PC-3 (cell line): ENCODE data around the gene GBP3. TPM values are rescaled to one million over a fixed set of nuclear protein-coding genes. Genes with fewer than 3 reads are reported as not detected.
"Not testable (repeated sequence)": the region's sequence is repeated elsewhere in the genome, so short reads cannot be mapped to it uniquely, and the experiment has no call there.

Source experiments
- ATAC-seq: fragments of 200-7000 bp; cut with Tn5 transposase; 2 replicates; pipeline ENCODE4 v1.9.1; 2020; ENCODE audit warnings: mild to moderate bottlenecking, moderate library complexity
- BruUV-seq: library from RNA; stranded (reverse); fragments of 400-500 nt; replicated peaks from 2 replicates; lab custom pipeline; 2021; lab: Mats Ljungman, UMichigan
- CTCF ChIA-PET: fragments of 300-600 bp; sonication (Branson Sonifier 250); formaldehyde crosslinking; loops from one replicate; lab custom pipeline; 2022; ENCODE audit warnings: antibody characterized with exemption; lab: Charles Lee
- POLR2A ChIA-PET: fragments of 300-600 bp; sonication (Branson Sonifier 250); formaldehyde crosslinking; loops from one replicate; lab custom pipeline; 2022; ENCODE audit warnings: antibody characterized with exemption; ENCODE audit not compliant: unreplicated experiment; lab: Charles Lee
- DNase-seq: peaks from one replicate; pipeline ENCODE4 v3.0.0-alpha.2; 2015
- H2AFZ ChIP-seq: fragments of 300-600 bp; sonication (generic); 2 replicates; pipeline ENCODE4 v1.6.0; 2016; ENCODE audit warnings: antibody characterized with exemption, low read length
- H3F3A ChIP-seq: fragments of 300-600 bp; sonication (generic); one replicate; pipeline ENCODE4 v1.6.0; 2017; ENCODE audit warnings: antibody characterized with exemption, low read length, control low read depth, mild to moderate bottlenecking; ENCODE audit not compliant: unreplicated experiment
- H3K27ac ChIP-seq: fragments of 300-600 bp; sonication (generic); 2 replicates; pipeline ENCODE4 v1.5.1; 2016; ENCODE audit warnings: mild to moderate bottlenecking, low read length
- H3K27me3 ChIP-seq: fragments of 300-600 bp; sonication (generic); 2 replicates; pipeline ENCODE4 v1.6.1; 2016; ENCODE audit warnings: low read length, mixed read lengths
- H3K36me3 ChIP-seq: fragments of 300-600 bp; sonication (generic); 2 replicates; pipeline ENCODE4 v1.6.1; 2016; ENCODE audit warnings: low read depth, mixed run types, low read length, mixed read lengths
- H3K4me1 ChIP-seq: fragments of 300-600 bp; sonication (generic); 2 replicates; pipeline ENCODE4 v1.5.1; 2016; ENCODE audit warnings: low read length; ENCODE audit not compliant: insufficient read depth
- H3K4me2 ChIP-seq: fragments of 300-600 bp; sonication (generic); 2 replicates; pipeline ENCODE4 v1.6.0; 2016; ENCODE audit warnings: low read length
- H3K4me3 ChIP-seq: fragments of 300-600 bp; sonication (generic); 2 replicates; pipeline ENCODE4 v1.5.1; 2016; ENCODE audit warnings: mild to moderate bottlenecking, low read length, mixed read lengths
- H3K79me2 ChIP-seq: fragments of 300-600 bp; sonication (generic); 2 replicates; pipeline ENCODE4 v1.6.1; 2017; ENCODE audit warnings: low read length, mixed read lengths
- H3K9ac ChIP-seq: fragments of 300-600 bp; sonication (generic); 2 replicates; pipeline ENCODE4 v1.6.0; 2016; ENCODE audit warnings: mild to moderate bottlenecking, low read length
- H3K9me2 ChIP-seq: fragments of 300-600 bp; sonication (generic); replicated peaks from 2 replicates; pipeline ENCODE4 v1.6.1; 2016; ENCODE audit warnings: mixed run types, low read length, mixed read lengths
- H3K9me3 ChIP-seq: fragments of 300-600 bp; sonication (generic); 2 replicates; pipeline ENCODE4 v1.6.1; 2016; ENCODE audit warnings: low read length, mixed read lengths
- H4K20me1 ChIP-seq: fragments of 300-600 bp; sonication (generic); 2 replicates; pipeline ENCODE4 v1.6.1; 2016; ENCODE audit warnings: low read length, mixed read lengths
- CTCF ChIP-seq: fragments of 300-600 bp; sonication (generic); conservative IDR thresholded peaks from 2 replicates; pipeline ENCODE4 v1.5.1; 2017; ENCODE audit warnings: antibody characterized with exemption, low read depth, mild to moderate bottlenecking, low read length
- EZH2 ChIP-seq: fragments of 300-600 bp; sonication (generic); IDR thresholded peaks from one replicate; pipeline ENCODE4 v1.6.1; 2017; ENCODE audit warnings: antibody characterized with exemption, mild to moderate bottlenecking, low read length; ENCODE audit not compliant: unreplicated experiment
- EZH2phosphoT487 ChIP-seq: fragments of 300-600 bp; sonication (generic); IDR thresholded peaks from 2 replicates; pipeline ENCODE4 v1.6.1; 2018; ENCODE audit warnings: mild to moderate bottlenecking, antibody characterized with exemption, low read length, borderline replicate concordance
- intact Hi-C: fragments of 100-400 bp; cut with micrococcal nuclease; formaldehyde crosslinking; loops from 2 replicates; pipeline ENCODE4 v1.9.0; 2023
- total RNA-seq: library from RNA; depleted of rRNA; stranded (reverse); fragments of >200 nt; gene quantifications from 2 replicates; pipeline ENCODE4 v1.2.3, GENCODE V29; 2014

GBP3 gene
- total RNA-seq, 1 experiment from 2014 or later, result 23.3 TPM

GRCh38 chr1:88983791-88984559 lies 38.7 kb downstream of the GBP3 start:
- Histone ChIP-seq H3K79me2 (peaks cover 37% of the 10 kb centered on the region), H3K9me3 (no peaks in the 10 kb centered on the region), H2AFZ (no peak overlapping the region), H3K4me1 (peaks cover 48% of the 10 kb centered on the region), H3K9ac (no peak overlapping the region), H3K36me3 (peaks cover 15% of the 10 kb centered on the region), H3K27me3 (no peaks in the 10 kb centered on the region), H4K20me1 (no peaks in the 10 kb centered on the region), H3K9me2 (no peaks in the 10 kb centered on the region), H3K4me3 (peak overlapping the region; percentile 25; the same call in 1 of the 2 replicates), H3K27ac (peak overlapping the region; percentile 86; the same call in 1 of the 2 replicates), H3F3A (peaks cover 5% of the 10 kb centered on the region), H3K4me2 (peak overlapping the region; percentile 54)
- ChIA-PET POLR2A (no interaction called here), CTCF (interaction anchor here (0.6 to 1.0 kb wide), 3 partner anchors 16 to 639 kb away, joined by 4 to 19 read pairs (median 12); no protein-coding TSS in a partner anchor)
- no TSS peak for BruUV-seq
- ATAC-seq (0 out of 2 replicates have a peak, but pooled peaks have one; percentile 5), DNase-seq (peak; percentile 84)
- intact Hi-C loops, result loop anchor here (2.0 kb wide), 1 partner anchor 47 kb away; no protein-coding TSS in a partner anchor
- TF ChIP-seq EZH2 (no peak), EZH2phosphoT487 (no peak), CTCF (peak; percentile 69)

GRCh38 chr1:88982055-88982454 lies 40.6 kb downstream of the GBP3 start:
- no peak for TF ChIP-seq EZH2phosphoT487
- no peak for TF ChIP-seq EZH2
- no peak for TF ChIP-seq CTCF
- H3K27me3 ChIP-seq, result no peaks in the 10 kb centered on the region
- BruUV-seq, result no TSS peak
- no peak overlapping the region for H3K27ac ChIP-seq
- DNase-seq (peak; percentile 43), ATAC-seq (no peak)
- ChIA-PET POLR2A (no interaction called here), CTCF (interaction anchor here (0.7 kb wide), 1 partner anchor 451 kb away, joined by 3 read pairs; no protein-coding TSS in a partner anchor)
- H3K9ac ChIP-seq, result no peak overlapping the region
- no peak overlapping the region for H3K4me3 ChIP-seq
- H3K79me2 ChIP-seq, result peaks cover 18% of the 10 kb centered on the region
- no peak overlapping the region for H3K4me2 ChIP-seq
- H3F3A ChIP-seq, result peaks cover 5% of the 10 kb centered on the region
- H3K9me2 ChIP-seq, result no peaks in the 10 kb centered on the region
- no peak overlapping the region for H2AFZ ChIP-seq
- intact Hi-C loops, result no loop called here
- no peaks in the 10 kb centered on the region for H3K9me3 ChIP-seq
- no peaks in the 10 kb centered on the region for H4K20me1 ChIP-seq
- H3K36me3 ChIP-seq, result peaks cover 5% of the 10 kb centered on the region
- H3K4me1 ChIP-seq, result peaks cover 48% of the 10 kb centered on the region

- intact Hi-C loops, BruUV-seq: not testable (repeated sequence)
These were observed 41.2 kb downstream of the GBP3 start for GRCh38 chr1:88981506-88981905.

More at GRCh38 chr1:88981506-88981905, 41.2 kb downstream of the GBP3 start:
- H3K27ac ChIP-seq, H3F3A ChIP-seq, DNase-seq, H4K20me1 ChIP-seq, ATAC-seq, H3K36me3 ChIP-seq, POLR2A ChIA-PET, H2AFZ ChIP-seq, H3K4me3 ChIP-seq, H3K27me3 ChIP-seq, H3K4me2 ChIP-seq, CTCF ChIA-PET, H3K9ac ChIP-seq, H3K9me2 ChIP-seq, H3K9me3 ChIP-seq: not testable (repeated sequence)
- peaks cover 48% of the 10 kb centered on the region for H3K4me1 ChIP-seq
- peaks cover 13% of the 10 kb centered on the region for H3K79me2 ChIP-seq
